ENCODE results near the gene OSR1. TPM values are rescaled to one million over a fixed set of nuclear protein-coding genes. Genes with fewer than 3 reads are reported as not detected.

The OSR1 gene
- total and polyA plus RNA-seq, 2 donors (not counting 3 experiments of a cell fraction or from before 2014, with no cell fraction given): not detected

GRCh38 chr2:19365126-19365525 is 6.7 kb upstream of the OSR1 start:
- Histone ChIP-seq H3K9ac (replicated peaks; ENCODE audit: extremely low read depth, insufficient read depth, low read length) (no peak overlapping the region), H3K9me3 (replicated peaks; ENCODE audit: control insufficient read depth, insufficient read depth, low read length) (no peaks in the 10 kb centered on the region), H3K4me2 (ENCODE audit: insufficient read depth, low read length) (no peak overlapping the region), H3K27ac (ENCODE audit: insufficient read depth, low read depth, low read length) (no peak overlapping the region), H3K36me3 (ENCODE audit: control insufficient read depth in 2 of 2, extremely low read depth in 1 of 2, insufficient read depth in 2 of 2, low read length in 2 of 2) (no peaks in the 10 kb centered on the region), H3K9me1 (replicated peaks; ENCODE audit: control insufficient read depth, extremely low read depth, insufficient read depth, low read length) (no peaks in the 10 kb centered on the region), H3K4me1 (ENCODE audit: control insufficient read depth, extremely low read depth, insufficient read depth, low read length) (peaks cover 18% of the 10 kb centered on the region), H3K4me3 (replicated peaks in 1 of 3; ENCODE audit: insufficient read depth in 1 of 3, low read depth in 1 of 3, low read length in 3 of 3) (no peak overlapping the region), H3K27me3 (ENCODE audit: control insufficient read depth in 2 of 2, insufficient read depth in 2 of 2, low read length in 2 of 2) (peaks cover 56 to 58% of the 10 kb centered on the region in 2 experiments), H4K20me1 (replicated peaks; ENCODE audit: control insufficient read depth, extremely low read depth, insufficient read depth, low read length) (no peaks in the 10 kb centered on the region), H3K79me2 (ENCODE audit: control insufficient read depth, insufficient read depth, low read length) (no peaks in the 10 kb centered on the region), H2AFZ (ENCODE audit: low read depth, low read length) (no peak overlapping the region)
- DNase-seq (ENCODE audit: low read depth, low spot score) (no peak), FAIRE-seq (no peak)
- BruUV-seq (replicated peaks): no TSS peak
- TF ChIP-seq MYC (IDR thresholded peaks at IDR 0.05; ENCODE audit: low read depth, low read length) (no peak), CTCF (IDR thresholded peaks at IDR 0.05; ENCODE audit: extremely low read depth in 1 of 2, insufficient read depth in 1 of 2, low read depth in 1 of 2, low read length in 2 of 2) (no peak), JUN (IDR thresholded peaks at IDR 0.05; ENCODE audit: borderline replicate concordance, insufficient read depth, insufficient read length, low read depth) (no peak), GATA2 (IDR thresholded peaks at IDR 0.05; ENCODE audit: insufficient read depth, insufficient read length, low read depth, low read length) (no peak), POLR2AphosphoS5 (IDR thresholded peaks at IDR 0.05; ENCODE audit: insufficient read depth, low read depth, low read length) (no peak), MAX (IDR thresholded peaks at IDR 0.05; ENCODE audit: insufficient read depth, insufficient read length) (no peak), FOS (IDR thresholded peaks at IDR 0.05; ENCODE audit: borderline replicate concordance, insufficient read depth, low read length) (no peak), POLR2A (IDR thresholded peaks at IDR 0.05; ENCODE audit: low read depth, low read length) (no peak), EZH2 (IDR thresholded peaks at IDR 0.05; ENCODE audit: borderline replicate concordance, low read depth, low read length, severe bottlenecking) (no peak)
- intact Hi-C loops (cut with micrococcal nuclease): loop anchor here (10.0 kb wide), 1 partner anchor 1070 kb away; no protein-coding TSS in a partner anchor
- CTCF ChIA-PET: interaction anchor here (1.2 to 2.3 kb wide), 3 partner anchors 15 to 615 kb away, joined by 4 to 6 read pairs (median 6); no protein-coding TSS in a partner anchor
- POLR2A ChIA-PET: no interaction called here
- dilution Hi-C loops (cut with MboI; ENCODE audit: extremely low pct_ligation_motif_present, low sequenced_read_pairs): no loop called here
